HEK293 (cell line): ENCODE measurements around the gene MRTFA.

Experiments used
- CTCF ChIA-PET: fragments of 350-600 bp; formaldehyde crosslinking; extraction: SDS; loops from one replicate; lab custom pipeline; 2021; ENCODE audit warnings: antibody characterized with exemption; lab: Yijun Ruan, JAX
- POLR2A ChIA-PET: fragments of 300-600 bp; formaldehyde crosslinking; extraction: SDS; loops from one replicate; lab custom pipeline; 2020; ENCODE audit warnings: antibody characterized with exemption, inconsistent platforms; lab: Yijun Ruan, JAX
- H3K27ac ChIP-seq: fragments of 200-500 bp; sonication (Bioruptor generic); 2 replicates; pipeline ENCODE4 v1.5.1; 2014; ENCODE audit warnings: low read depth, low read length, control low read depth, inconsistent platforms; ENCODE audit errors: extremely low read depth
- H3K36me3 ChIP-seq, 2 experiments: fragments of 200-500 bp in 1 of 2; sonication (Bioruptor generic) in 1 of 2; 1 replicate in 1 of 2; 2 replicates in 1 of 2; pipeline ENCODE4 v1.5.1; 2014 to 2017; ENCODE audit warnings: inconsistent platforms in 2 of 2, low read length in 2 of 2; ENCODE audit not compliant: control insufficient read depth in 2 of 2, insufficient read depth in 1 of 2
- H3K4me1 ChIP-seq: fragments of 200-500 bp; sonication (Bioruptor generic); 2 replicates; pipeline ENCODE4 v1.5.1; 2014; ENCODE audit warnings: mild to moderate bottlenecking, low read length, inconsistent platforms; ENCODE audit not compliant: control insufficient read depth, insufficient read depth
- H3K4me3 ChIP-seq: 2 replicates; pipeline ENCODE4 v1.5.1; 2011; ENCODE audit warnings: low read depth, mild to moderate bottlenecking, control low read depth, low read length, moderate library complexity
- H3K9me3 ChIP-seq: fragments of 200-500 bp; sonication (Bioruptor generic); 2 replicates; pipeline ENCODE4 v1.5.1; 2014; ENCODE audit warnings: low read depth, low read length, inconsistent platforms; ENCODE audit not compliant: control insufficient read depth, insufficient read depth
- ATF2 ChIP-seq: fragments of 450-650 bp; formaldehyde crosslinking; IDR thresholded peaks from 2 replicates; pipeline ENCODE4 v1.5.1; 2016; ENCODE audit warnings: missing biosample characterization, missing genetic modification characterization, low read depth
- MEIS1 ChIP-seq: sonication (generic); formaldehyde crosslinking; IDR thresholded peaks from 2 replicates; pipeline ENCODE4 v1.8.1; 2022; ENCODE audit warnings: missing genetic modification reagents, mild to moderate bottlenecking, borderline replicate concordance
- PRDM2 ChIP-seq: fragments of 450-650 bp; formaldehyde crosslinking; IDR thresholded peaks from 2 replicates; pipeline ENCODE4 v1.5.1; 2016; ENCODE audit warnings: missing biosample characterization, missing genetic modification characterization, borderline replicate concordance
- SP7 ChIP-seq: fragments of 450-650 bp; formaldehyde crosslinking; IDR thresholded peaks from 2 replicates; pipeline ENCODE4 v1.5.1; 2016; ENCODE audit warnings: missing biosample characterization, missing genetic modification characterization
- YY2 ChIP-seq: fragments of 450-650 bp; formaldehyde crosslinking; IDR thresholded peaks from 2 replicates; pipeline ENCODE4 v1.5.1; 2016; ENCODE audit warnings: missing biosample characterization, missing genetic modification characterization
- ZBTB1 ChIP-seq: fragments of 450-650 bp; formaldehyde crosslinking; IDR thresholded peaks from 2 replicates; pipeline ENCODE4 v1.5.1; 2016; ENCODE audit warnings: missing biosample characterization, missing genetic modification characterization
- ZBTB20 ChIP-seq: fragments of 450-650 bp; formaldehyde crosslinking; IDR thresholded peaks from 2 replicates; pipeline ENCODE4 v1.5.1; 2016; ENCODE audit warnings: missing biosample characterization, missing genetic modification characterization
- ZBTB26 ChIP-seq: fragments of 450-650 bp; formaldehyde crosslinking; optimal IDR thresholded peaks from 2 replicates; pipeline ENCODE3; 2016; ENCODE audit warnings: missing biosample characterization, mild to moderate bottlenecking, missing genetic modification characterization
- ZBTB48 ChIP-seq: fragments of 450-650 bp; formaldehyde crosslinking; IDR thresholded peaks from 2 replicates; pipeline ENCODE4 v1.5.1; 2016; ENCODE audit warnings: missing biosample characterization, missing genetic modification characterization
- ZBTB7A ChIP-seq: fragments of 450-650 bp; formaldehyde crosslinking; IDR thresholded peaks from 2 replicates; pipeline ENCODE4 v1.5.1; 2016; ENCODE audit warnings: low read depth, missing biosample characterization, missing genetic modification characterization
- ZNF146 ChIP-seq: fragments of 450-650 bp; formaldehyde crosslinking; IDR thresholded peaks from 2 replicates; pipeline ENCODE4 v1.5.1; 2016; ENCODE audit warnings: missing biosample characterization, missing genetic modification characterization
- ZNF148 ChIP-seq: fragments of 450-650 bp; formaldehyde crosslinking; IDR thresholded peaks from 2 replicates; pipeline ENCODE4 v1.5.0; 2017; ENCODE audit warnings: missing biosample characterization, missing genetic modification characterization, borderline replicate concordance
- ZNF174 ChIP-seq: fragments of 450-650 bp; formaldehyde crosslinking; IDR thresholded peaks from 2 replicates; pipeline ENCODE4 v1.5.0; 2017; ENCODE audit warnings: missing biosample characterization, mild to moderate bottlenecking, missing genetic modification characterization
- ZNF341 ChIP-seq: fragments of 450-650 bp; formaldehyde crosslinking; IDR thresholded peaks from 2 replicates; pipeline ENCODE4; 2016; ENCODE audit warnings: low read depth, missing biosample characterization, missing genetic modification characterization
- ZNF398 ChIP-seq: fragments of 450-650 bp; formaldehyde crosslinking; IDR thresholded peaks from 2 replicates; pipeline ENCODE4 v1.5.1; 2017; ENCODE audit warnings: missing biosample characterization, missing genetic modification characterization
- ZNF558 ChIP-seq: fragments of 450-650 bp; formaldehyde crosslinking; IDR thresholded peaks from 2 replicates; pipeline ENCODE4 v1.5.1; 2016; ENCODE audit warnings: missing biosample characterization, missing genetic modification characterization
- ZNF654 ChIP-seq: fragments of 450-650 bp; formaldehyde crosslinking; IDR thresholded peaks from 2 replicates; pipeline ENCODE4 v1.5.1; 2016; ENCODE audit warnings: low read depth, missing biosample characterization, missing genetic modification characterization
- ZNF776 ChIP-seq: fragments of 450-650 bp; formaldehyde crosslinking; IDR thresholded peaks from 2 replicates; pipeline ENCODE4 v1.5.0; 2017; ENCODE audit warnings: missing biosample characterization, missing genetic modification characterization, borderline replicate concordance
- ZNF792 ChIP-seq: fragments of 450-650 bp; formaldehyde crosslinking; IDR thresholded peaks from 2 replicates; pipeline ENCODE4 v1.5.1; 2016; ENCODE audit warnings: missing biosample characterization, missing genetic modification characterization
- ZSCAN16 ChIP-seq: fragments of 450-650 bp; formaldehyde crosslinking; IDR thresholded peaks from 2 replicates; pipeline ENCODE4 v1.5.1; 2016; ENCODE audit warnings: missing biosample characterization, missing genetic modification characterization
- ZSCAN4 ChIP-seq: fragments of 450-650 bp; formaldehyde crosslinking; IDR thresholded peaks from 2 replicates; pipeline ENCODE4 v1.5.1; 2017; ENCODE audit warnings: missing biosample characterization, missing genetic modification characterization

Gene MRTFA

GRCh38 chr22:40520562-40520961, 116.0 kb downstream of the MRTFA start:
- TF ChIP-seq ZNF174 (tag by site-specific recombination) (no peak), ZNF146 (peak; percentile 81), ZNF792 (no peak), ZNF341 (tag by site-specific recombination) (no peak), MEIS1 (CRISPR knock-in tag) (no peak), ZBTB1 (tag by site-specific recombination) (no peak), ZBTB48 (no peak), YY2 (tag by site-specific recombination) (no peak)
- ChIA-PET POLR2A (no interaction called here), CTCF (interaction anchor here (0.7 to 1.3 kb wide), 6 partner anchors 8 to 142 kb away, joined by 3 to 4 read pairs (median 4); no protein-coding TSS in a partner anchor)
- Histone ChIP-seq H3K27ac (no peak overlapping the region), H3K4me3 (no peak overlapping the region), H3K9me3 (no peaks in the 10 kb centered on the region), H3K4me1 (peaks cover 9% of the 10 kb centered on the region; the same call in 1 of the 2 replicates), H3K36me3 (peaks cover 0 to 4% of the 10 kb centered on the region in 2 experiments; a peak in 1 of 3 replicates)

GRCh38 chr22:40519948-40520331, 116.6 kb downstream of the MRTFA start:
- Histone ChIP-seq H3K4me3 (no peak overlapping the region), H3K9me3 (no peaks in the 10 kb centered on the region), H3K4me1 (peaks cover 9% of the 10 kb centered on the region; the same call in 1 of the 2 replicates), H3K27ac (no peak overlapping the region), H3K36me3 (peaks cover 0 to 4% of the 10 kb centered on the region in 2 experiments; a peak in 1 of 3 replicates)
- POLR2A ChIA-PET, result no interaction called here
- CTCF ChIA-PET, result interaction anchor here (0.6 to 0.7 kb wide), 2 partner anchors 43 to 142 kb away, joined by 3 read pairs; no protein-coding TSS in a partner anchor
- no peak for TF ChIP-seq ZBTB20 (tag by site-specific recombination)
- TF ChIP-seq ZNF148, result no peak
- no peak for TF ChIP-seq ZSCAN16 (tag by site-specific recombination)
- no peak for TF ChIP-seq ZNF654 (tag by site-specific recombination)
- no peak for TF ChIP-seq ATF2 (tag by site-specific recombination)
- TF ChIP-seq SP7 (tag by site-specific recombination), result no peak
- no peak for TF ChIP-seq ZBTB26 (tag by site-specific recombination)
- TF ChIP-seq PRDM2 (tag by site-specific recombination), result no peak
- no peak for TF ChIP-seq ZNF776 (tag by site-specific recombination)
- TF ChIP-seq ZBTB7A, result no peak
- TF ChIP-seq ZSCAN4 (tag by site-specific recombination), result no peak
- no peak for TF ChIP-seq ZNF398 (tag by site-specific recombination)
- TF ChIP-seq ZNF558, result no peak
